GM10266 (cell line): ENCODE results near the gene KCNA3.

Experiments used
- DNase-seq: peaks from one replicate; pipeline ENCODE4 v3.0.0; 2012; ENCODE audit errors: extremely low spot score
- TF ChIP-seq, protein P1 (sequence below): IDR thresholded peaks from 2 replicates; pipeline ENCODE4 v1.5.1; 2012; ENCODE audit warnings: mild to moderate bottlenecking, low read depth; ENCODE audit not compliant: control insufficient read depth, insufficient read depth; ENCODE audit errors: missing control alignments

KCNA3 gene

DNA sequence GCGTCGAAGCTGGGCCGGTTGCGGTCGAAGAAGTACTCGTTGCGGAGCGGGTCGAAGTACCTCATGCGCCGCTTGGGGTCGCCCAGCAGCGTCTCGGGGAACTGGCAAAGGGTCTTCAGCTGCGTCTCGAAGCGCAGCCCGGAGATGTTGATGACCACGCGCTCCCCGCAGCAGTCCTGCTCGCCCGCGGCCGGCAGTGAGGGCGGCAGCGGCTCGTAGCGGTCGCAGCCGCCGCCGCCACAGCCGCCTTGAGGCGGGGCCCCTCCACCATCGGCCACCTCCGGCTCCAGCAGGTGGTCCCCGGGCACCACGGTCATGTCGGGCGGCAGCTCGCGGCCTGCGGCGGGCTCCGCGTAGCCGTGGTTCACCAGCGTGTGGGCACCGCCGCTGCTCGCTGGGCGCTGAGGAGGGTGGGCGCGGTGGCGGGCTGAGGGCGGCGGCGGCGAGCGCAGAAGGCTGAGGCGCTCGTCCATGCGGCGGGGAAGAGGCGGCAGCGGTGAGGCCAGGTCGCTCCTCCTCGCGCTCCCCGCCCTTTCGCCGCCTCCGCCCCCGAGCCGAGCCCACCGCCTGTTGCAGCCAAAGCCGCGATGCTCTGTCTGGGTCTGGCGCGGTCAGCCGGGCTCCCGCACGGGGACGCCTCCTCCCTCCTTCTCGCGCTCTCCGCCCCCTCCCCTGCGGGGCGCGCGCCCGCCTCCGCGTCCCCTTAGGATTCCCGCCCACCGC is at the start of gene KCNA3:
KCNA3 (minus strand) TSS at position 604 of the 723 bp plus-strand sequence; CDS start at position 473, 131 bp downstream.
- peak; percentile 63 for DNase-seq
- TF ChIP-seq, protein P1, sequence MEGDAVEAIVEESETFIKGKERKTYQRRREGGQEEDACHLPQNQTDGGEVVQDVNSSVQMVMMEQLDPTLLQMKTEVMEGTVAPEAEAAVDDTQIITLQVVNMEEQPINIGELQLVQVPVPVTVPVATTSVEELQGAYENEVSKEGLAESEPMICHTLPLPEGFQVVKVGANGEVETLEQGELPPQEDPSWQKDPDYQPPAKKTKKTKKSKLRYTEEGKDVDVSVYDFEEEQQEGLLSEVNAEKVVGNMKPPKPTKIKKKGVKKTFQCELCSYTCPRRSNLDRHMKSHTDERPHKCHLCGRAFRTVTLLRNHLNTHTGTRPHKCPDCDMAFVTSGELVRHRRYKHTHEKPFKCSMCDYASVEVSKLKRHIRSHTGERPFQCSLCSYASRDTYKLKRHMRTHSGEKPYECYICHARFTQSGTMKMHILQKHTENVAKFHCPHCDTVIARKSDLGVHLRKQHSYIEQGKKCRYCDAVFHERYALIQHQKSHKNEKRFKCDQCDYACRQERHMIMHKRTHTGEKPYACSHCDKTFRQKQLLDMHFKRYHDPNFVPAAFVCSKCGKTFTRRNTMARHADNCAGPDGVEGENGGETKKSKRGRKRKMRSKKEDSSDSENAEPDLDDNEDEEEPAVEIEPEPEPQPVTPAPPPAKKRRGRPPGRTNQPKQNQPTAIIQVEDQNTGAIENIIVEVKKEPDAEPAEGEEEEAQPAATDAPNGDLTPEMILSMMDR: peak; percentile 13

DNA sequence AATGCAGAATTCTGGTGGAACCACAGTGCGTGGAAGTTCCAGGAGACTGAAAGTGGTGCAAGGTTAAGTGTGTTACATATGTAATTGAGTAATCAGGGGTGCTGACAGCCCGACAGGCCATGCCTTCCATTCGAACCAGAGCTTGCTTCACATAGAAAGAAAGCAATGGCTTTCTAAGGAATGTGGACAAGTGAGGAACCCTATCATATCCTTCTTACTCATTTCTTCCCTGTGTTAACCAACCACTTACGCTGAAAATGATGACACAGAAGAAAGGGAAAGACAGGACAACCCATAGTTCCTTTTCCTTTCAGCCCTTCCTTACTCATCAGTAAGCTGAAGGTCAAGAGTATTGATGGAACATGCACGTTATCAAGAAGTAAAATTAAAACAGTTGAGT is 48.1 kb upstream of the KCNA3 start:
- TF ChIP-seq, protein P1: no peak
- DNase-seq: no peak

DNA sequence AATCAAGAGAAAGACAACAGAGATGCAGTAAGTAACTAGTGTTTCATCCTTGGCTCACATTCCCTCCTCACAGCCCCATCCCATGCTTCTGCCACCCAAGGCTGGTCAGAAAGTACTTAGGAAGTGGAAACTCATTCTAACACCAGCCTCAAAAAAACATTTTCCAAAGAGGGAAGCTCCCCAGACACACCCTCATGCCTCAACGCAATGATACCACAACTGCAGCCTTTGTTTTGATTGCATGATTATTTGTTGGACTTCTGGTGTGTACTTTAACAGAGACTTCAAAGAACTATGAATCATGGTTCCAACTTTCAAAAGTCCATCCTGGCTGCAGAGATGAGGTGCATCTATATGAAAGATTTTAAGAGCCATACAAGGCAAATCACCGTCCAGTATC is 45.2 kb upstream of the KCNA3 start:
- TF ChIP-seq, protein P1: no peak
- DNase-seq: no peak

DNA sequence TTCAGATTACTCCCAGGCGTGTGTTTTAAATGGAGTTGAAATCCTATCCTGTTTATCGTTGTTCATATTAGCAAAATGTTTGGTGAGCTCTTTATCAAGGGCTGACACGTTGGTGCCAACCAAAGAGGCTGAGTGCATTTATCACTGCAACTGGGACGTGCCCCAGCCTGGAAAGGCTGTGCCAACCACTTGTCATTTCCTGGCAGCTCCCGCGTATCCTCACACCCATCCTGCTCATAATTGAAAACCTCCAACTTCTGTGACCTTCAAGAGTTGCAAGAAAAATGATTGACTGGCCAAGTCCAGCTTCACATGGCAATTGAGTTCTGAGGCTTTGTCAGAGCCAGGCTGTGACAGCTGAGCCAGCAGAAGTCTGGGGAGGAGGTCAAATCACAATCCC is 43.7 kb upstream of the KCNA3 start:
- no peak for DNase-seq
- TF ChIP-seq, protein P1: no peak

DNA sequence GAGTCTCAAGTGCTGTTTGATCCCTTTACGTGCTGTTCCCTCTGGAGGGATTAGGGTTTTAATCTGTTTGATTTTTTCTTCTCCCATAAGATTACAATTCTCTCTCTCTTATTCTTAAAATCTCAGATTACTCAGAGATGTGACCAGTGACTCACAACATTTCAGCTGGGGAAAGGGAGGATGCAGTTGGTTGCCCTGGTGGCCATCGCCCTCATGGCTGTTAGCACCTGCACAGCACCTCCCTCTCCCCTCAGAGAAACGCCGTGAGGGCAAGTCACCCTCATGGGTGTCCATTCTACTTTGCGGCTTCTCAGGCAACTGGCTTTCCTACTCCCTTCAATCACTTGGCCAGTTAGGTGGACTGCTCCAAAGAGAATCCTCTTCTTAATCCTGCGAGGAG is 42.4 kb upstream of the KCNA3 start:
- TF ChIP-seq, protein P1: no peak
- no peak for DNase-seq

DNA sequence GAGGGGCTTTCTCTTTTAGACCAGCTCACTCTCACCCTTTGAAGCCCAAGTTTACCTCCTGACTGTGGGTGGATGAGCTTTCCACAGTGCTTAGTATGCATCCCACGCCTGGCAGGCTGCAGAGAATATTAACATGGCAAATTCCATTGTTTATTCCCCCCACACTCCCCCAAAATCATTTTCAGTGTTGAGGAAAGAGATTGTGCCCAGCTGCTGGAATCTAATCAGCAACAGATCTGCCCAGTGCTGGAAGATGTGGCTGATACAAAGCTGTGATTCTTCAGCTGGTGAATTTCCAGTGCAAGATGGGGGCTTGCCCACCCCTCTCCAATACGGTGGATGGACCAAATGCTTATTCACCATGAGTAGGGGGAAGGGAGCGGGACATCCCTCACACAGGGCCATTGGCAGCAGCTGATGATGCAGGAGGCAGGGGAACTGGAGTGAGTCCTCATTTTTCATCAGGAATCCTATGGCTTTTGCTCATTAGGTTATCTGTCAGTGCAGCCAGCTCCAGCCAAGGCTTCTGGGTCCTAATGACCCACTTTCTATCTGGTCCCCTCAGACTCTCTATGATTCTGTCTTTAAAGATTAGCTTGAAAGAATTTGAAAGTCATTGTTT is 39.7 kb upstream of the KCNA3 start:
- DNase-seq: no peak
- TF ChIP-seq, protein P1: no peak

DNA sequence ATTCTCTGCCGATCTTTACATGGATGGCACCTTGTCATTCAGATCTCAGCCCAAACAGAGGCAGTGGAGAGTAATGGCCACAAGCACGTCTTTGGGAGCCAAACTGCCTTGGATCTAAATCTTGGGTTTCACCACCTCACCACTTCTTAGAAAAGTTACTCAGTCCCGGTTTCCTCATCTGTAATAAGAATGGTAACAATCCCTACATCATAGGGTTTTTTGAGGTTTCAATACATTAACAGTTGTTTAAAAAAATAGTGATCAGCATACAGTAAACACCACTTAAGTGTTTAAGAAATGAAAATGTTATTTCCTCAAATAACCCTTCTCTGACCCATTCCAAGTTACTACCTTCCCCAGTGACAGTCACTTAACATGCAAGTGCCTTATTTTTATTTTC is 38.5 kb upstream of the KCNA3 start:
- TF ChIP-seq, protein P1: no peak

More for the DNA sequence above, 38.5 kb upstream of the KCNA3 start:
- DNase-seq: no peak
